Vagina (tissue), 2 donors: Measurements from ENCODE around the gene NIPSNAP2. TPM values are rescaled to one million over a fixed set of nuclear protein-coding genes. Genes with fewer than 3 reads are reported as not detected.

ENCODE experiments used
- DNase-seq, 2 donors: peaks; one replicate each; pipeline ENCODE4 v3.0.0-alpha.2; 2017; ENCODE audit errors: extremely low spot score in 2 of 2
- H3K27ac ChIP-seq: fragments of 200-600 bp; sonication (generic); one replicate; pipeline ENCODE4 v1.5.1; 2019
- H3K27me3 ChIP-seq: fragments of 200-600 bp; sonication (generic); one replicate; pipeline ENCODE4 v1.5.1; 2019
- H3K36me3 ChIP-seq, 2 donors: fragments of 200-600 bp; sonication (generic); one replicate each; pipeline ENCODE4 v1.5.1; 2017 to 2019
- H3K4me1 ChIP-seq: fragments of 200-600 bp; sonication (generic); one replicate; pipeline ENCODE4 v1.5.1; 2019
- H3K4me3 ChIP-seq, 2 donors: fragments of 200-600 bp; sonication (generic); 1 replicate in 1 of 2; 2 replicates in 1 of 2; pipeline ENCODE4 v1.5.1; 2016 to 2019
- H3K9me3 ChIP-seq: fragments of 200-600 bp; sonication (generic); one replicate; pipeline ENCODE4 v1.5.1; 2019
- POLR2A ChIP-seq, 2 donors: fragments of 450-650 bp; IDR thresholded peaks; one replicate each; pipeline ENCODE4 v1.6.1; 2017; ENCODE audit warnings: antibody characterized with exemption in 2 of 2, mild to moderate bottlenecking in 2 of 2, moderate library complexity in 2 of 2
- POLR2AphosphoS5 ChIP-seq, 2 donors: sonication (generic); formaldehyde crosslinking; IDR thresholded peaks; one replicate each; pipeline ENCODE4 v1.9.0; 2017; ENCODE audit warnings: antibody characterized with exemption in 2 of 2, mild to moderate bottlenecking in 2 of 2, low read depth in 1 of 2; ENCODE audit not compliant: insufficient read depth in 1 of 2
- intact Hi-C: fragments of 100-400 bp; cut with DNase I; formaldehyde crosslinking; loops from one replicate; pipeline ENCODE4 v1.15.1; 2023
- total RNA-seq: library from RNA; depleted of rRNA; stranded (reverse); fragments of >200 nt; gene quantifications from one replicate; pipeline ENCODE4 v1.2.3, GENCODE V29; 2016
- TF ChIP-seq, protein P1 (sequence below), 3 experiments: fragments of 450-650 bp in 2 of 3; fragments of 200-600 bp in 1 of 3; sonication (generic) in 1 of 3; IDR thresholded peaks; one replicate each; pipeline ENCODE4 v1.5.1; 2017 to 2019; ENCODE audit warnings: antibody characterized with exemption in 3 of 3, mild to moderate bottlenecking in 2 of 3, moderate library complexity in 2 of 3

NIPSNAP2 gene
- total RNA-seq, 1 donor from 2014 or later, result 72.2 TPM

DNA sequence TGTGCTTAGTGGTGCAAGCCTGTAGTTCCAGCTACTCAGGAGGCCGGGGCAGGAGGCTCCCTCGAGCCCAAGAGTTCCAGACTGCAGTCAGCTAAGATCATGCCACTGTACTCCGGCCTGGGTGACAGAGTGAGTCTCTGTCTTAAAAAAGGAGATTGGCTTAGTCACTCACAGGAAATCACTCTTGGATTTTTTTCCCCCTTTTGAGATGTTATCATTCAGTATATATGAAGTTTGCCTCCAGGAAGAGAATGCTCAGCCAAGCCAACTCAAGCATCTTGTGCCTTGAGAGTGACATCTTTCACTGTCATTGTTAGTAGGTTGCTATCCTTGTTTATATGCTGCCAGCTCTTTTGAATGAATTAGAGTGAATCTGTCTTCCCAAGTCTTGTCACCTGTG is 28.0 kb downstream of the NIPSNAP2 start:
- no peak overlapping the region for H3K27ac ChIP-seq
- H3K9me3 ChIP-seq, result no peaks in the 10 kb centered on the region
- peaks cover 0 to 79% of the 10 kb centered on the region in 2 donors for H3K36me3 ChIP-seq
- no peak for DNase-seq
- TF ChIP-seq POLR2A (IDR thresholded peaks at IDR 0.05), result no peak
- TF ChIP-seq POLR2AphosphoS5 (IDR thresholded peaks at IDR 0.05; ENCODE audit: insufficient read depth in 1 of 2, low read depth in 1 of 2), result no peak
- TF ChIP-seq, protein P1, sequence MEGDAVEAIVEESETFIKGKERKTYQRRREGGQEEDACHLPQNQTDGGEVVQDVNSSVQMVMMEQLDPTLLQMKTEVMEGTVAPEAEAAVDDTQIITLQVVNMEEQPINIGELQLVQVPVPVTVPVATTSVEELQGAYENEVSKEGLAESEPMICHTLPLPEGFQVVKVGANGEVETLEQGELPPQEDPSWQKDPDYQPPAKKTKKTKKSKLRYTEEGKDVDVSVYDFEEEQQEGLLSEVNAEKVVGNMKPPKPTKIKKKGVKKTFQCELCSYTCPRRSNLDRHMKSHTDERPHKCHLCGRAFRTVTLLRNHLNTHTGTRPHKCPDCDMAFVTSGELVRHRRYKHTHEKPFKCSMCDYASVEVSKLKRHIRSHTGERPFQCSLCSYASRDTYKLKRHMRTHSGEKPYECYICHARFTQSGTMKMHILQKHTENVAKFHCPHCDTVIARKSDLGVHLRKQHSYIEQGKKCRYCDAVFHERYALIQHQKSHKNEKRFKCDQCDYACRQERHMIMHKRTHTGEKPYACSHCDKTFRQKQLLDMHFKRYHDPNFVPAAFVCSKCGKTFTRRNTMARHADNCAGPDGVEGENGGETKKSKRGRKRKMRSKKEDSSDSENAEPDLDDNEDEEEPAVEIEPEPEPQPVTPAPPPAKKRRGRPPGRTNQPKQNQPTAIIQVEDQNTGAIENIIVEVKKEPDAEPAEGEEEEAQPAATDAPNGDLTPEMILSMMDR (IDR thresholded peaks at IDR 0.05), result no peak
- intact Hi-C loops, result no loop called here
- no peaks in the 10 kb centered on the region for H3K27me3 ChIP-seq
- H3K4me3 ChIP-seq, result no peak overlapping the region
- H3K4me1 ChIP-seq, result no peaks in the 10 kb centered on the region

DNA sequence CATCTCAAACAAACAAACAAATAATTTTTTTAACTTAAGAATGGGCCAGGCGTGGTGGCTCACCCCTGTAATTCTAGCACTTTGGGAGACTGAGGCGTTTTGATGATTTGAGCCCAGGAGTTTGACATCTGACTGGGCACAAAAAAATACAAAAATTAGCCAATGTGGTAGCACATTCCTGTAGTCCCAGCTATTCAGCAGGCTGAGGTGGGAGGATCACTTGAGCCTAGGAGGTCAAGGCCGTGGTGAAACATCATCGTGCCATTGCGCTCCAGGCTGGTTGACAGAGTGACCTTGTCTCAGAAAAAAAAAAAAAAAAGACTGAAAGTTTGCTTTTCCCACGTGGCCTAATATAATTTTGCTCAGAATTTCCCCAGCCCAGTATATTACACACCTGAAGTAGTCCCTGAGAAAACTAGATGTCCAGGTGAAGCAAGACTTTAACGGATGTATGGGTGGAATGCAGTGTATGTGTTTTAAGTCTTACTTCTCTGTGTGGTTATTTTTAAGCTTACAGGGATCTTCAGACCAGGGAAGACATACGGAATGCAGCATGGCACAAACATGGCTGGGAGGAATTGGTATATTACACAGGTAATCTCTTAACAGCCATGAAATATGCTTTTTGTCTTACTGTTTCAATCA is 32.6 kb downstream of the NIPSNAP2 start:
- Histone ChIP-seq H3K36me3 (peaks cover 0 to 57% of the 10 kb centered on the region in 2 donors), H3K9me3 (no peaks in the 10 kb centered on the region), H3K27ac (no peak overlapping the region), H3K4me1 (no peaks in the 10 kb centered on the region), H3K4me3 (no peak overlapping the region), H3K27me3 (no peaks in the 10 kb centered on the region)
- intact Hi-C loops, result no loop called here
- TF ChIP-seq, protein P1 (IDR thresholded peaks at IDR 0.05), result no peak
- TF ChIP-seq POLR2A (IDR thresholded peaks at IDR 0.05), result no peak
- no peak for TF ChIP-seq POLR2AphosphoS5 (IDR thresholded peaks at IDR 0.05; ENCODE audit: insufficient read depth in 1 of 2, low read depth in 1 of 2)
- DNase-seq, result no peak

DNA sequence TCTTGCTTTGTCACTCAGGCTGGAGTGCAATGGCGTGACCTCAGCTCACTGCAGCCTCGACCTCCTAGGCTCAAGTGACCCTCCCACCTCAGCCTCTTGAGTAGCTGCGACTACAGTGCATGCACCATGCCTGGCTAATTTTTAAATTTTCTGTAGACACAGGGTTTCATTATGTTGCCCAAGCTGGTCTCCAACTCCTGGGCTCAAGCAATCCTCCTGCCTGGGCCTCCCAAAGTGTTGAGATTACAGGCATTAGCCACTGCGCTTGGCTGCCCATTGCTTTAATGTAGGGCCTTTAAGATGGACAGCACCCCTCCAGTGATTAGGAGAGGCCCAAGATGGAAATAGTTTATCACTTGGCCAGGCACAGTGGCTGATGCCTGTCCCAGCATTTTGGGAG is 39.4 kb downstream of the NIPSNAP2 start:
- Histone ChIP-seq H3K27me3 (no peaks in the 10 kb centered on the region), H3K4me3 (no peak overlapping the region), H3K9me3 (no peaks in the 10 kb centered on the region), H3K4me1 (no peaks in the 10 kb centered on the region), H3K27ac (no peak overlapping the region), H3K36me3 (no peaks in the 10 kb centered on the region)
- DNase-seq, result no peak
- intact Hi-C loops, result no loop called here
- TF ChIP-seq POLR2AphosphoS5 (IDR thresholded peaks at IDR 0.05; ENCODE audit: insufficient read depth in 1 of 2, low read depth in 1 of 2), result no peak

DNA sequence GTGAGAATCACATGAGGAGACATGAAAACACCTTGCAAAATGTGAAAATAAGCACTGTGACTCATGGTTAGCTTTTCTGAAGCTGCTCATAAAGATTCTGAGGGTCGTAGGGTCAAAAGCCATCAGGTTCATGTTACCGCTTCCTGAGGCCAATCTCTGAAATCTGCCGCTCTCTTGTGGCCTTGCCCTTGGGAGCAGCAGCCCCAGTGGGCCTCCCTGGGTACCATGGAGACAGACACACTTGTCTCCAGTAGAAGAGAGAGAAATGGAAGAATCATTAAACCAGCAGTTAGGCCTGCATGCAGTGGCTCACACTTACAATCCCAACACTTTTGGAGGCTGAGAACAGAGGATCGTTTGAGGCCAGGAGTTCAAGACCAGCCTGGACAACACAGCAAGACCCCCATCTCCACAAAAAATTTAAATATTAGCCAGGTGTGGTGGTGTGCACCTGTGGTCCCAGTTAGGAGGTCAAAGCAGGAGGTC is 42.8 kb downstream of the NIPSNAP2 start:
- no peak for DNase-seq
- no peaks in the 10 kb centered on the region for H3K36me3 ChIP-seq
- H3K27me3 ChIP-seq, result no peaks in the 10 kb centered on the region
- TF ChIP-seq, protein P1 (IDR thresholded peaks at IDR 0.05), result no peak
- TF ChIP-seq POLR2AphosphoS5 (IDR thresholded peaks at IDR 0.05; ENCODE audit: insufficient read depth in 1 of 2, low read depth in 1 of 2) (no peak), POLR2A (IDR thresholded peaks at IDR 0.05) (no peak)
- intact Hi-C loops, result no loop called here
- no peak overlapping the region for H3K27ac ChIP-seq
- H3K4me1 ChIP-seq, result no peaks in the 10 kb centered on the region
- no peaks in the 10 kb centered on the region for H3K9me3 ChIP-seq
- H3K4me3 ChIP-seq, result no peak overlapping the region

DNA sequence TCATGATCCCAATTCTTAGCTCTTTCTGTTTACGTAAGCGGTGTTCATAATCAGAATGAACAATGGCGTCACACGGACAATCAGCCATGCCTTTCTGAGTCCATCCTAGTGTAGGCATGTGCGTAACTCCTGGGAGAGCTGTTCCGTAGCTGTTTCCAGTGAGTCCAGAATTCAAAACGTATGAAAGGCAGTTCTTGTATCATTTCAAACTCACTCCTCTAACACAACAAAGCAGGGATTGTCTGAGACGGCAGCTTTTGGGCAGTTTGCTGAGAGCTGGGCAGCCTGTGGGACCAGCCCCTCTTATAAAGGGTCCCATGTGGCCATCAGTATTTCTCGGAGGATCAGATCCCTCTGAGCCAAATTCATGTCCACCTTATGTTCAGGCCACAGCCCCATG is 43.5 kb downstream of the NIPSNAP2 start:
- Histone ChIP-seq H3K27ac (no peak overlapping the region), H3K36me3 (no peaks in the 10 kb centered on the region), H3K9me3 (no peaks in the 10 kb centered on the region), H3K4me1 (no peaks in the 10 kb centered on the region), H3K27me3 (no peaks in the 10 kb centered on the region), H3K4me3 (no peak overlapping the region)
- DNase-seq, result no peak
- intact Hi-C loops, result no loop called here
- TF ChIP-seq POLR2A (IDR thresholded peaks at IDR 0.05), result no peak
- TF ChIP-seq, protein P1 (IDR thresholded peaks at IDR 0.05), result no peak
- no peak for TF ChIP-seq POLR2AphosphoS5 (IDR thresholded peaks at IDR 0.05; ENCODE audit: insufficient read depth in 1 of 2, low read depth in 1 of 2)
